ENCODE measurements around the gene DDX28. TPM values are rescaled to one million over a fixed set of nuclear protein-coding genes. Genes with fewer than 3 reads are reported as not detected.
"Not testable (repeated sequence)": the region's sequence is repeated elsewhere in the genome, so short reads cannot be mapped to it uniquely, and the experiment has no call there.

Gene DDX28
- total RNA-seq, 1 donor, result 9.9 TPM

DNA sequence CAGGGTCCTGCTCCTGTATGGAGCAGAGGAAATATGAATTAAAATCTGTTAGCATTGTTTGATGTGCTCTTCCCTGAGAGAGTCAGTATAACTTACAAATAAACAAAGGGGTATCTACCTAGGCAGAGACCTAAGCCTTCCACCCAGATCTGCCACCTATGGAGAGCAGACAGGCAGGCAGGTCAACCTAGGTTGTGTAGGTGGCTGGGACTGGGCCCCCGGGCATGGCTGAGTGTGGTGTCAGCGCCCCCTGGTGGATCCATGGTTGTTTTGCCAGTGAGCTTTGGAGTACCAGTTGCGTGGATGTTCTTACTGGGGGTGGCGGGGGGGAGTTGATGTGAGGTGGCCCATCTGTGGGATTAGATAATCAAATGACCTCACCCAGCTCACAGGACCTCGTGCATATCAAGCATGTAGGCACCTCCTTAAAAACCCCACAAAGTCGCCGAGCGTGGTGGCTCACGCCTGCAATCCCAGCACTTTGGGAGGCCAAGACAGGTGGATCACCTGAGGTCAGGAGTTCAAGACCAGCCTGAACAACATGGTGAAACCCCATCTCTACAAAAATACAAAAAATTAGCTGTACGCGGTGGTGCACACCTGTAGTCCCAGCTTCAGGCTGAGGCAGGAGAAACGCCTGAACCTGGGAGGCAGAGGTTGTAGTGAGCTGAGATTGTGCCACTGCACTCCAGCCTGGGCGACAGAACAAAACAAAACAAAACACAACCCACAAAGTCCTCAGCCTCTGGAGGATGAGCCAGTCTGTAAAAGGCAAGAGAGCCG lies 17.7 kb upstream of the DDX28 start:
- no peak overlapping the region for H3K4me3 ChIP-seq (ENCODE audit: low read depth, low read length)
- peak; percentile 63 for DNase-seq (ENCODE audit: low read depth)
- TF ChIP-seq, protein P1, sequence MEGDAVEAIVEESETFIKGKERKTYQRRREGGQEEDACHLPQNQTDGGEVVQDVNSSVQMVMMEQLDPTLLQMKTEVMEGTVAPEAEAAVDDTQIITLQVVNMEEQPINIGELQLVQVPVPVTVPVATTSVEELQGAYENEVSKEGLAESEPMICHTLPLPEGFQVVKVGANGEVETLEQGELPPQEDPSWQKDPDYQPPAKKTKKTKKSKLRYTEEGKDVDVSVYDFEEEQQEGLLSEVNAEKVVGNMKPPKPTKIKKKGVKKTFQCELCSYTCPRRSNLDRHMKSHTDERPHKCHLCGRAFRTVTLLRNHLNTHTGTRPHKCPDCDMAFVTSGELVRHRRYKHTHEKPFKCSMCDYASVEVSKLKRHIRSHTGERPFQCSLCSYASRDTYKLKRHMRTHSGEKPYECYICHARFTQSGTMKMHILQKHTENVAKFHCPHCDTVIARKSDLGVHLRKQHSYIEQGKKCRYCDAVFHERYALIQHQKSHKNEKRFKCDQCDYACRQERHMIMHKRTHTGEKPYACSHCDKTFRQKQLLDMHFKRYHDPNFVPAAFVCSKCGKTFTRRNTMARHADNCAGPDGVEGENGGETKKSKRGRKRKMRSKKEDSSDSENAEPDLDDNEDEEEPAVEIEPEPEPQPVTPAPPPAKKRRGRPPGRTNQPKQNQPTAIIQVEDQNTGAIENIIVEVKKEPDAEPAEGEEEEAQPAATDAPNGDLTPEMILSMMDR (IDR thresholded peaks at IDR 0.05; ENCODE audit: insufficient read depth, low read length), result peak; percentile 85

DNA sequence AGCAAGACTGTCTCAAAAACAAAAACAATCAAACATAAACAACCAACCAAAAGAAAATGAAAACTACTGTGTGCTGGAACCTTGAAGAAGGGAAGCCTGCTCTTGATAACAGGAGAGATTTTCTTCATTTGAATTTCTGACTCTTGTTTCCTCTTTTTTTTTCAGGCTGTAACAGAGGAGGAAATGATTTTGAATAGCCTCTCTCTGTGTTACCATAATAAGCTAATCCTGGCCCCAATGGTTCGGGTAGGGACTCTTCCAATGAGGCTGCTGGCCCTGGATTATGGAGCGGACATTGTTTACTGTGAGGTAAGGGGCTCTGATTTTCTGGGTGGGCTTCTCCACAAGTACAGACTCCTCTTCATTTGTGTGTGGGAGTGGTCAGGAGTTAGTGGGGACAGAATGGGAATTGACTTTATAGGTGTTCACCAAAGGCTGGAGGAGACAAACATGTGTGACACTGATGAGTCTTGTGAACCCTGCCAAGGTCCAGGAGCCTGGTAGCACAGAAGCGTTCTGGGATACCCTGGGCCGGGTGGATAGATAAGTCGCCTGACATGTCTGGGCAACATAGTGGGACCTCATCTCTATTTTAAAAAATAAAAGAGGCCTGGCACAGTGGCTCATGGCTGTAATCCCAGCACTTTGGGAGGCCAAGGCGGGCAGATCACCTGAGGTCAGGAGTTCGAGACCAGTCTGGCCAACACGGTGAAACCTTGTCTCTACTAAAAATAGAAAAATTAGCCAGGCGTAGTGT lies 15.0 kb upstream of the DDX28 start:
- TF ChIP-seq, protein P1 (IDR thresholded peaks at IDR 0.05; ENCODE audit: insufficient read depth, low read length), result no peak
- no peak for DNase-seq (ENCODE audit: low read depth)
- no peak overlapping the region for H3K4me3 ChIP-seq (ENCODE audit: low read depth, low read length)

DNA sequence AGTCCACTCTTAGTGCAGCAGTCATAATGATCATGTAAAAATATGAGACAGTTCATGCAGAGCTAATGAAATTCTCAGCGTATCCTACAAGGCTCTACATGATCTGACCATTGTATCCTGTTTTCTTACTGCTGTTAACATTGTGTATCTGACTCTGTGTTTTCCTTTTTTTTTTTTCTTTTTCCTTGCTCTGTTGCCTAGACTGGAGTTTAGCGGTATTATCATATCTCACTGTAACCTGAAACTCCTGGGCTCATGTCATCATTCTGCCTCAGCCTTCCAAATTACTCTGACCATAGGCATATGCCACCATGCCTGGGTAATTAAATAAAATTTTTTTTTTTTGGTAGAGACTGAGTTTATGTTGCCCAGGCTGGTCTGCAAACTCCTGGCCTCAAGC lies 12.2 kb upstream of the DDX28 start:
- no peak for DNase-seq (ENCODE audit: low read depth)
- TF ChIP-seq, protein P1 (IDR thresholded peaks at IDR 0.05; ENCODE audit: insufficient read depth, low read length), result no peak
- H3K4me3 ChIP-seq (ENCODE audit: low read depth, low read length), result no peak overlapping the region

DNA sequence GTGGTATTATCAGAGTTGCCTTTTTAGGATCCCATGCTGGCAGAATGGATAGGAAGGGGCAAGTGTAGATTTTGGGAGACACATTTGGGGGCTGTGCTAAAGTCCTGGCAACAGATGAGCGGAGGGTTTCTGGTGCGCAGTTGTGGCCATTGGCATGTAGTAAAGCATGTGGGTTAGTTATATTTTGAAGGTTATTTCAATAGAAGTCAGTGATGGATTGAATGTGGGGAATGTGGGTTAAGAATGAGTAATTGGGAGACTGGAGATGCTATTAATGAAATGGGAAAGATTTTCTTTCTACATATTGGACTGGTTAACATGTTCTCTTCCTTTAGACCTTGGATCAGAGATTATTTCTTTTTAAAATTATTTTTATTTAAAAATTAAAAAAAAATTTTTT lies 10.1 kb upstream of the DDX28 start:
- TF ChIP-seq, protein P1 (IDR thresholded peaks at IDR 0.05; ENCODE audit: insufficient read depth, low read length), result no peak
- no peak for DNase-seq (ENCODE audit: low read depth)
- no peak overlapping the region for H3K4me3 ChIP-seq (ENCODE audit: low read depth, low read length)

DNA sequence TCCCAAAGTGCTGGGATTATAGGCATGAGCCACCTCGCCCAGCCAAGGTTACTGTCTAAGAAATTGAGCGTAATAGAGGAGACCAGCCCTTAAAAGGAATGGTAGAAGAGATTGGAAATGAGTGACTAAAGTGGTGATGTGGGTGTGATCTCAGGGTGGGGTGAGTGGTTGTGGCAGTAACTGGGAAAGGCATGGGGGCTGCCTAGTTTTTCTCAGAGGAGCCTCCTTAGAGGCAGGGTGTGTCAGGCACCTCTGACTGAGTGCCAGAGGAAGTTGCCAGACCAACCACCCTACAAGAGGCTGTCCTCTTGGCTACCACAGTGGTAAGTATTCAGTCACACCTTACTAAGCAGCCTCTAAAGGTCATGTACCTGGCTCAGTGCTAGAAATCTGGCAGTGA lies 8.9 kb upstream of the DDX28 start:
- TF ChIP-seq, protein P1 (IDR thresholded peaks at IDR 0.05; ENCODE audit: insufficient read depth, low read length), result no peak
- H3K4me3 ChIP-seq (ENCODE audit: low read depth, low read length), result no peak overlapping the region
- DNase-seq (ENCODE audit: low read depth), result no peak

DNA sequence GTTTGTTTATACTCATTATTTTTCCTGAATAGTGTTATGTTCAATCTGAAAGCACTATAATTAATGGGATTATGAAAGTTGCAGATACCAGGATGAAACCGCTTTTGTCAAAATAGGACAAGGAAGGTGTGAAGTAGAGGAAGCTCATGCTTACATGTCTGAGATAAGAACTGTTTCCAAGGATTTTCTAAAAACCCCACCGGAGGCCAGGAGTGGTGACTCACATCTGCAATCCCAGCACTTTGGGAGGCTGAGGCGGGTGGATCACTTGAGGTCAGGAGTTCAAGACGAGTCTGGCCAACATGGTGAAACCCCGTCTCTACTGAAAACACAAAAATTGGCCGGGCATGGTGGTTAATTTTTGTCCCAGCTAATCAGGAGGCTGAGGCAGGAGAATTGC lies 7.1 kb upstream of the DDX28 start:
- peak; percentile 58 for DNase-seq (ENCODE audit: low read depth)
- not testable (repeated sequence) for H3K4me3 ChIP-seq (ENCODE audit: low read depth, low read length)

GRCh38 chr16:68028996-68029395 lies 6.0 kb upstream of the DDX28 start:
- TF ChIP-seq, protein P1 (IDR thresholded peaks at IDR 0.05; ENCODE audit: insufficient read depth, low read length), result no peak
- no peak for DNase-seq (ENCODE audit: low read depth)
- no peak overlapping the region for H3K4me3 ChIP-seq (ENCODE audit: low read depth, low read length)
